Measurements from ENCODE around the gene BAHCC1.
"Not testable (repeated sequence)": the region's sequence is repeated elsewhere in the genome, so short reads cannot be mapped to it uniquely, and the experiment has no call there.

Gene BAHCC1

DNA sequence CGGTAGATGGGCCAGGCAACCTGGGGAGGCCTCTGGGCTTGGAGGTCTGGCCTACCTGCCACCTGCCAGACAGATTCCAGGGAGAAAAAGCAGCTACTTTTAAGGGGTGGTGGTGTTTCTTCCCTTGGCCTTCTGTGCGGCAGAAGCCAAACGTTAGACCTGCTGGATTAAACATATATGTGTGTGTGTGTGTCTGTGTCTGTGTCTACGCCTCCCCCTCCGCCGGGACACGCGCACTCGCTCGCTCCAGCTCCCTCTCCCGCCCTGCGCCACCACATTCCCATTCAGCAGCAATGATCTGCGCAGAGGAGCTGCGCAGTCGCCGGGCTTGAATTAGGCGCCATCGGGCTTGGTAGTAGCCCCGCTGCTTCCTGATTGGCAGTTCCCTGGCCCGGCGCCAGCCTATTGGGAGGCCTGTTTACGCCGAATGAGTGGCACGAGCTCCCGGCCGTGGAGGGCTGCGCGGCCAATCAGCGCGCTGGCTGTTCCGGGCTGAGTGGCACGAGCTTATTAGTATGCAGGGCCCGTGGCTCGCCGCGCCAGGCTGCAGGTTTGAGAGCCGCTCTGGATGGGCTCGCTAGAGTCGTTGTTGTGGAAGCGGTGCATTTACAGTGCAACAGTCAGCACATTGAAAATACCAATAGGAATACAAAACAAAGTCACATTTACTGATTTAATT, at the start of gene BAHCC1:
Gene BAHCC1, plus strand, starts transcription at position 537 of the 679 bp plus-strand sequence. CDS start 4,283 bp downstream, outside the sequence.
- DNase-seq: peak; percentile 85

DNA sequence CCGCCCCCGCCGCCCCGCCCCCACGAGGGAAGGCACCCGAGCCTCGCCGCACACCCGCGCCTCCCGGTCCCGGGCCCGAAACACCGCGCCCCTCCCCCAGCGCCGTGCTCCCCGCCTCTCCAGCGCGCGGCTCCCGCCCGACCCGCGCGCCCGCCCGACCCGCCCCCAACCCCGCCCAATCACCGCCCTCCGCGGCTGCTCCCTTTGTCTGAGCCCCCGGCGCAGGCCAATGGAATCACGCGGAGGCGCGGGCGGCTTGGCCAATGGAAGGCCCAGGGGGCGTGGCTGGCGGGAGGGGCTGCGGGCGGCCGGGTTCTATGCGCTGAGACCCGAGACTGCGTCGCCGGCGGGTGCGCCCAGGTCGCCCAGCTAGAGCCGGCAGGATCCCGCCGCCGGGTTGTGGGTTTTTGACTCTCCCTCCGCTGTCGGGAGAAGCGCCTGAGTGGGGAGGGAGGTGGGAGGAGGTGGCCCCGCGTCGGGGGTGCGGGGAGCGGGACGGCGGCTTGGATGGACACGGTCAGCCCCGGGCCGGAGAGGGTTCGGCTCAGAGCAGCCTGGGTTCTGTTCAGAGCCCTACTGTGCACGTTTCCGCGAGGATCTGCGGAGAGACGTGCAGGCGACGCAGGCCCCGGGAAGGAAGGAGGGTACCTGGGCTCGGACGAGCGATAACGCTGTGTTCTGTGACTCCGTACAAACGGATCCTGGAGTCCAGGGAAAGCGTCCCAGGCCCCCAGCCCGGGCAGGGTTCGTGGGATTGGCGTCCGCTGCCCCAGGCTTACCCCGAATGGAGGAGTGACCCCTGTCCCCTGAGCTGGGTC, 49.0 kb upstream of the BAHCC1 start:
- DNase-seq: peak; percentile 48

GRCh38 chr17:81346908-81347349, 48.3 kb upstream of the BAHCC1 start:
- no peak for DNase-seq

DNA sequence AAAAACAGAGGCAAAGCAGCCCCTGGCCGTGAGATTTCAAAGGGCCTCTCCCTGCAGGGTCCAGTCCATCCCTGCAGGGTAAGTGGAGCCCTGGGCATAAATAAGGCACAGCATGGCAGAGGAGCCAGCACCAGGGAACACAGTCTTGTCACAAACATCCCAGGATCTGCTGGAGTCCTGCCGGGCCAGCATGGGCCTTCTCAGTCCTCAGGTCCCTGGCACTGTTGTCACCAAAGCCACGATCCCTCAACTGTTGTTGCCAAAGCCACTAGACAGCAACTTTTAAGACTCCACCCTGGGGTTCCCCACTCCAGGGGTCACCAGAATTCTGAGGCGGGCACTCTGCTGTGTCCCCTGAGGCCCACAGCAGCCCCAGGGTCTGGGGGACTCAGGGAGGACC, 47.8 kb upstream of the BAHCC1 start:
- no peak for DNase-seq

DNA sequence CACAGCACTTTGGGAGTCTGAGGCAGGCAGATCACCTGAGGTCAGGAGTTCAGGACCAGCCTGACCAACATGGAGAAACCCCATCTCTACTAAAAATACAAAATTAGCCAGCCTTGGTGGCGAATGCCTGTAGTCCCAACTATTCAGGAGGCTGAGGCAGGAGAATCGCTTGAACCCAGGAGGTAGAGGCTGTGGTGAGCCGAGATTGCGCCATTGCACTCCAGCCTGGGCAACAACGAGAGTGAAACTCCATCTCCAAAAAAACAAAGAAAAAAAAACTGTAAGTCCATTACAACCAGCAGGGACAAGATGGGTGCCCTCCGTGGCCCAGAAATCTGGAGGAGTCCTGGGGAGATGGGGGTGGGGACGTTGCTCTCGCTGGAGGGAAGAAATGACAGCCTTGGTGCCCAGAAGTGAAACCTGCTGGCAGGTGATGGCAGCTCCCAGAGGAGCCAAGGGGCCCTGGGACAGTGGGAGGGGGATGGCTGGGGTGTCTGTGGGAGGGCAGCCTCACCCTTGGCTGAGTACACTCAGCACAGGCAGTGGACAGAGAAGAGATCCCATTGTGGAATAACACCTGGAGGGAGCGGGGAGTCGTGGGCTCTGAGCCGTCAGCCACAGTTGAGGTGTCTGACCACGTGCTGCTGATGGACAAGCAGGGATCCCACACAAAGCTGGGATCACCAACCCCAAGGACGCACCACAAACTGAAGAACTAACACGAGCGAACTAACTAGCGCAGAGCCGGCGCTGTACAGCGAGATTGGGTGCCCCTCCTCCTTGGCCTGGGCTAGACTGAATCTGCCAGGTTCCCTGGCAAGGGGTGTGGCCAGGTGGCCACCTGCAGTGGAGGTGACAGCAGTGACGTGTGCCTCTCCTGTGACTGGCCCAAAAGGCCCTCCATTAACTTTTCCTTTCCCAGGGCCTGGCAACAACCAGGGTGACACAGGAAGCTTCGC, 46.9 kb upstream of the BAHCC1 start:
- no peak for DNase-seq

- DNase-seq: no peak
These were observed 45.6 kb upstream of the BAHCC1 start for GRCh38 chr17:81349397-81350319.

- DNase-seq: no peak
These were observed 44.9 kb upstream of the BAHCC1 start for GRCh38 chr17:81350320-81350890.

- DNase-seq: not testable (repeated sequence)
These were observed 43.8 kb upstream of the BAHCC1 start for GRCh38 chr17:81351329-81352052.

DNA sequence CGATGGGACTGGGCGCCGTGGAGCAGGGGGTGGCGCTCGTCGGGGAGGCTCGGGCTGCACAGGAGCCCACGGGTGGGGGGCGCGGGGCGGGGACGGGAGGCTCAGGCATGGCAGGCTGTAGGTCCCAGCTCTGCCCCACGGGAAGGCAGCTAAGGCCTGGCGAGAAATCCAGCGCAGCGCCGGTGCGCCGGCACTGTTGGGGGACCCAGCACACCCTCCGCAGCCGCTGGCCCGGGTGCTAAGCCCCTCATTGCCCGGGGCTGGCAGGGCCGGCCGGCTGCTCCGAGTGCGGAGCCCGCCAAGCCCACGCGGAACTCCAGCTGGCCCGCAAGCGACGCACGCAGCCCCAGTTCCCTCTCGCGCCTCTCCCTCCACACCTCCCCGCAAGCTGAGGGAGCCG, 43.2 kb upstream of the BAHCC1 start:
- not testable (repeated sequence) for DNase-seq

DNA sequence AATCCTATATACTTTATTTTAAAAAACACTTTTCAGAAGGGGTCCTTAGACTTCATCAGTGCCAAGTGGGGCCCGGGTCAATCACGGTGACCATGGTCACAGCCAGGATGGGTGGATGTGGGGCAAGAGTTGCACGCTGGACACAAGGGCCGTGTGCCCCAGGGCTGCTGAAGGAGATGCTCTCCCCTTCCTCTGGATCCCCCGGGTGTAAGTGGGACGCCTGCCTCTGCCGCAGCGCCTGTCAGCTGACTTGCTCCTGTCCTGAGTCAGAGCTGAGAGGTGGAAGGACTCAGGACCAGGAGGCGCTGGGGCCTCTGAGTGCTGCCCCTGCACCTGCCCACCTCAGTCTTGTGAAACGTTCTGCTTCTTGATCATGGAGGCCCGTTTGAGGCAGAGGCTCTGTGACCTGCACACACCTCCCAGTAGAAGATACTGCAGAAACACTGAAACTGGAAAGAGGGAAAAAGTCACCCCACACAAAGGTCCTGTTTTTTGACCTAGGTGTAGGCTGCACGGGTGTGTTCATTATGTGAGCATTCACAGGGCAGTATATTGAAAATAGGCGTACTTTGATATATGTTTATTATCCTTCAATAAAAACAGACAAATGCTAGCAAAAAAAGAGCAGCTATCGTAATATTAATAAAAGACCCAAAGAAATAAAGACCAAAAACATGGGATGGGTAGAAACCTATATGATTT, 40.9 kb upstream of the BAHCC1 start:
- no peak for DNase-seq

DNA sequence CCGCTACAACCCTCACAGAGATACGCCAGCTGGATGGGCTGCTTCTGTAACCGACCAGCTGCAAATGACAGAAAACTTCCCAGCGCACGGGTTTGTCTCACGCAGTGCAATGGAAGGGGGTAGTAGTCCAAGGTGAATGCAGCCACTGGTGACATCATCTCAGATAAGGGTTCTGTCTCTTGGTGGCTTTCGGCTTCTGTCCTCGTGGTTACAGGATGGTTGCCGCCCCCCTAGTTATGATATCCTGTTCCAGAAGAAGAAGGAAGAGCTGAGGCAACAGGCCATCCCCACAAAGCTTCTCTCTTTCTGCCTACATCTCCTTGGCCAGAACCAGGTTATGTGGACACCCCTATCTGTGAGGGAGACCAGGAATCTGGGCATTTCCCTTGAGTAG, 40.3 kb upstream of the BAHCC1 start:
- DNase-seq: no peak

GRCh38 chr17:81359218-81359617, 36.0 kb upstream of the BAHCC1 start:
- no peak for DNase-seq

GRCh38 chr17:81362001-81362400, 33.3 kb upstream of the BAHCC1 start:
- not testable (repeated sequence) for DNase-seq

DNA sequence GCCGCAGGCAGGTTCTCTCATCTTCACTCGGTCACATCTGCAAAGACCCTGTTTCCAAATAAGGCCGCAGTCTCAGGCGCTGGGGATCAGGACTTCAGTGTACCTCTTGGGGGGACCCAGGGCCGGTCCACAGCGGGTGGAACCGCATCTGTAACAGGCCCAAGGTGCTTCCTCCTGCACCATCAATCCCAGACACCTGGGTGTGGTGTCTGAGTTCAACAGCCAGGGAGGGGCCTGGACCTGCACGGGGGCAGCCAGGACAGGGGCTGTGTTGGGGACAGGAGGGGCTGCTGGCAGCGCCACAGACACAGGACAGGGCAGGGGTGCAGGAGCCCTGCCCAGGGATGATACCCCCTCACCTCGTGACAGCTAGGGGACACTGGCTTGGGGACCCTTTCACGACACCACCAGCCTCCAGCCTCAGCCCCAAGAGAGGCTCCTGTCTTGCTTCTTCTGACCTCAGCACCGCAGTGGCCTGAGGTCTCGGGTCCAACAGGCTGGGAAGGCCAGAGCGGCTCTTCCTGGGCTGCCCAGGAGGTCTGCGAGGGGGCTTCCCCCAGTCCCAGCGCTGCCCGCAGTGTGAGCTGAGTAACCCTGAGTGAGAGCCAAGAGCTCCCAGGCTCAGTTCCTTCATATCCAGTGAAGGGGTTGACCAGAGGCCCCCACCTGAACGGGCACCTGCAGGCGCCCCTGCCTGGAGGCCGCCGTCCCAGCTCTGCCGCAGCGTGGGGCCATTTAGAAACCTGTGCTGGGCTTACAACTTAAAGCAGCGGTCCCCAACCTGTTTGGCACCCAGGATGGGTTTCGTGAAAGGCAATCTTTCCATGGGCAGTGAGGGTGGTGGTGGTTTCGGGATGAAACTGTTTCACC, 30.7 kb upstream of the BAHCC1 start:
- DNase-seq: no peak

DNA sequence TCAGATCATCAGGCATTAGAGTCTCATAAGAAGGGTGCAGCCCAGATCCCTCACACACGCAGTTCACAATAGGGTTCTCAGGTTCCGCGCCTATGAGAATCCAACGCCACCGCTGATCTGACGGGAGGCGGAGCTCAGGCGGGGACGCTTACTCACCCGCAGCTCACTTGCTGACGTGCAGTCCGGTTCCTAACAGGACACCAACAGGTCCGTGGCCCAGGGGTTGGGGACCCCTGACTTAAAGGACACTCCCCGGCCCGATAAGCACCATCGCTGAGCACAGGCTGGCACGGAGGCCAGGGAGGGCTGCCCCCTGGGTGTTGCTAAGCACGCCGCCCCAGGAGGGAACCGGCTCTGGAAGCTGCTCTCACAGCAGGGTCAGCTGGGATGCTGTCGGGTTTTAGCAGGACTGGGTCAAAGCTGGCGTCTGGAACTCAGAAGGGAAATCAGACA, 30.1 kb upstream of the BAHCC1 start:
- no peak for DNase-seq

DNA sequence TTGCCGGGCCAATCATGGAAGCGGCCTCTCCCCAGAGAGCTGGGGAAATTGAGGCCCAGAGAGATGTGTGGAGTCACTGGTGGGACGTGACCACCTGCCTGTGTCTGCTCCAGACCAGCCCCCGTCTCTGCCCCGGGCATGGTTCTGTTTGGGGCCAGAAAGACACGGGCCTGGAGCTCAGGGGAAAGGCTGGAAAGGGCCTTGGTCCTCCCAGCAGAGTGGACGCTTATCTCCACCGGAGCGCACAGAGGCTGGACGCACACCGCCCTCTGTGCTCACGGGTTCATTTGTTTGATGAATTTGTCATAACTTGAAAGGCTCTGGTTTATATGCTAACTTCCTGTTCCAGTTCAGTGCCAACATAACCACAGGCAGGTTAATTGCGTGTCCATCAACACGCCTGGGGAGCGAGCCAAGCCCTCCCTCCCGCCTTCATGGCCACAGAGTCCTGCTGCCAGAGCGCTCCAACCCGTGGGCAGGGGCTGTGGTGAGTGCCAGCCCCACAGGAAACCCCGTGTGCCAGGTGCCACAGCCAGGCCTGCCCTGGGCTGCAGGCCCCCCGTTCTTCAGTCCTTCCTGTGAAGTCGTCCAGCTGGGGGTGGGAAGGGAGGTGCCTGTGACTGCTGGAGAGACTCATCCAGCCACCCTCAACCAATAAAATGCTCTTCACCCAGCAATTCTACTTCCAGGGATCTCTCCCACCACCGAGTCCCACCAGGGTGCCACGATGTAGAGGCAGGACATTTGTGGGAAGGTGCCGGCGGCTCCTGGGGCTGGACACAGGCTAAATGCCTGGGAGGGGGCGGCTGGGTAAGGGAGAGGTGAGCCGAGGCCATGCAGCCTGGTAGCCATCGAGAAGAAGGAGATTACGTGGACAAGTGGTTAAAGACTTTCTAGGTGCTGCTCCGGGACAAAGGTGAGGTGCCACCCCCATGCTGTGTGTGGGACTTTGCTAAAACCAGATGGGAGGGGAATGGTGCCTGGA, 29.4 kb upstream of the BAHCC1 start:
- DNase-seq: no peak

GRCh38 chr17:81366648-81367047, 28.6 kb upstream of the BAHCC1 start:
- no peak for DNase-seq

DNA sequence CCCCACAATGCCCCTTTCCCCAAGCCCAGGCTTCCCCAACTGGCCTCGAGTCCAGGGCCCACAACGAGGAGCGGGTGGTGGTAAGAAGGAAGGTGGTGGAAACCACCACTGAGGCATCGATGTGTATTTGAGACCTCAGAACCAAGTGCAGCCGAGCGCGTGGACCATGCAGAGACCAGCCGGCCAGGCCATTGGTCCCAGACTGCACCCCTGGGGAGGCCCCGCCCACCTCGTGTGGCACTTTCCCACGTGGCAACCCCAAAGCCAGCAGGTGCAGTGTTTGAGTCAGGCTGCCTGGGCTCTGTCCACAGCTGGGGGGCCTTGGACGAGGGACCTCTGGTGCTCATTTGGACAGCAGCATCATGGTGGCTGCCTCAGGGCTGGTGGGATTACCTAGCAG, 28.1 kb upstream of the BAHCC1 start:
- no peak for DNase-seq
